ENCODE data around the gene PER2. TPM values are rescaled to one million over a fixed set of nuclear protein-coding genes. Genes with fewer than 3 reads are reported as not detected.

Gene PER2
- total RNA-seq, 1 donor from 2014 or later: 11.7 TPM

GRCh38 chr2:238291550-238292281 is 3.3 kb upstream of the PER2 start:
- Mint-ChIP-seq H3K4me3 (no peak overlapping the region), H3K27me3 (ENCODE audit: low read depth) (peaks cover 11% of the 10 kb centered on the region), H3K9me3 (no peaks in the 10 kb centered on the region), H3K4me1 (peaks cover 23% of the 10 kb centered on the region), H3K36me3 (no peaks in the 10 kb centered on the region), H3K27ac (no peak overlapping the region)
- no peak for TF ChIP-seq CTCF (IDR thresholded peaks at IDR 0.05; ENCODE audit: unreplicated experiment)
- DNase-seq (ENCODE audit: low spot score in 2 of 2, unreplicated experiment in 2 of 2): no peak

GRCh38 chr2:238290715-238291549 is 2.5 kb upstream of the PER2 start:
- Mint-ChIP-seq H3K4me3 (no peak overlapping the region), H3K9me3 (no peaks in the 10 kb centered on the region), H3K4me1 (peaks cover 30% of the 10 kb centered on the region), H3K27me3 (ENCODE audit: low read depth) (peaks cover 11% of the 10 kb centered on the region), H3K27ac (no peak overlapping the region), H3K36me3 (no peaks in the 10 kb centered on the region)
- no peak for TF ChIP-seq CTCF (IDR thresholded peaks at IDR 0.05; ENCODE audit: unreplicated experiment)
- no peak for DNase-seq (ENCODE audit: low spot score in 2 of 2, unreplicated experiment in 2 of 2)

- H3K4me3 Mint-ChIP-seq: peak overlapping the region; percentile 86
- DNase-seq (ENCODE audit: low spot score in 2 of 2, unreplicated experiment in 2 of 2): no peak
- no peak for TF ChIP-seq CTCF (IDR thresholded peaks at IDR 0.05; ENCODE audit: unreplicated experiment)
- peaks cover 4% of the 10 kb centered on the region for H3K27me3 Mint-ChIP-seq (ENCODE audit: low read depth)
- no peak overlapping the region for H3K27ac Mint-ChIP-seq
- no peaks in the 10 kb centered on the region for H3K9me3 Mint-ChIP-seq
- no peaks in the 10 kb centered on the region for H3K36me3 Mint-ChIP-seq
- peaks cover 37% of the 10 kb centered on the region for H3K4me1 Mint-ChIP-seq
Measured at GRCh38 chr2:238290091-238290509, 1.7 kb upstream of the PER2 start.

GRCh38 chr2:238289574-238289973 is 1.2 kb upstream of the PER2 start:
- H3K9me3 Mint-ChIP-seq: no peaks in the 10 kb centered on the region
- H3K36me3 Mint-ChIP-seq: no peaks in the 10 kb centered on the region
- peak overlapping the region; percentile 84 for H3K27ac Mint-ChIP-seq
- peaks cover 2% of the 10 kb centered on the region for H3K27me3 Mint-ChIP-seq (ENCODE audit: low read depth)
- DNase-seq (ENCODE audit: low spot score in 2 of 2, unreplicated experiment in 2 of 2): no peak
- H3K4me3 Mint-ChIP-seq: peak overlapping the region; percentile 86
- peaks cover 38% of the 10 kb centered on the region for H3K4me1 Mint-ChIP-seq
- TF ChIP-seq CTCF (IDR thresholded peaks at IDR 0.05; ENCODE audit: unreplicated experiment): no peak

DNA sequence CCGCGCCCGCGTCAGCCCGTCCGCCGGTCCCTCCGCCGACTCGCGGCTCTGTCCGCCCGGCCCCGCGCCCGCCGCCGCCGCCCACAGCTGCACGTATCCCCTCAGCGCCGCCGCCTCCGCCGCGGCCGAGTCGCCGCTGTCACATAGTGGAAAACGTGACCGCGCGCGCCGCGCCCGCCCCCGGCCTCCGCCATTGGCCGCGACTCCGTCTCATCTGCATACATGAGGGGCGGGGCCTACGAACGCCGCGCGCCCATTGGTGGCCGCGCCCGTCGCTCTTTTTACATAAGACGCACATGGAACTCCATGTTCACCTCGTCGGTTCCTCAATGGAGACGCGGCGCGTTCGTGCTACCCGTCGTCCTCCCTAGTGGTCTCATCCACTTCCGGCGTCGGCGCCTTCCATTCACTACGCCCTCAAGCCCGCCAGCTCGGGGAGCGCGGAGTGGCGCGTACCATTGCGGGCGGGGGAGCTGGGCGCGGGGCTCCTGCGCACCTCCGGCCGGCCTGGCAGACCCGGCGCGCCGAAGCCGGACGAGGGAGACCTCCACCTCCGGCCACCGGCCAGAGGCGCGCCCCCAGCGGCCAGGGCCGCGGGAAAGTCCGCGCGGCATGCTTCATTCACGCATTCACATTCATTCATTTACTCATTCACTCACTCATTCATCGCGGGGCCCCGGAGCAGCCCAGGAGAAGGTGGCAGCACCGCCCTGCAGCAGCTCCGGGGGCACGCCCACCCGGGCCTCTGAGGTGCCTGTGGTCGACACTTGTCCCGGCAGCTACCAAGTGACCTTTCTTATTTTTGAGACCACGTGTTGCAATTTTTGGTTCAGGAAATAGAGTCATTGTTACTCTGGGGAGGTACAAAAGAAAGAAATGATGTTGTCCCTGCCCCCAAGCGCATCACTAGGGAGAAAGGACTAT is 502 bp upstream of the PER2 start:
- Mint-ChIP-seq H3K9me3 (no peaks in the 10 kb centered on the region), H3K4me3 (peak overlapping the region; percentile 86), H3K27me3 (ENCODE audit: low read depth) (no peaks in the 10 kb centered on the region), H3K27ac (peak overlapping the region; percentile 85), H3K36me3 (no peaks in the 10 kb centered on the region), H3K4me1 (peaks cover 40% of the 10 kb centered on the region)
- no peak for TF ChIP-seq CTCF (IDR thresholded peaks at IDR 0.05; ENCODE audit: unreplicated experiment)
- peak; percentile 95 to 99 for DNase-seq (ENCODE audit: low spot score in 2 of 2, unreplicated experiment in 2 of 2)

All from mesothelial cell of epicardium (in vitro differentiated cells).